Stimulated activated CD8-positive, alpha-beta memory T cell treated with anti-CD3 and anti-CD28 coated beads, Interleukin-4, amount 100 ng/mL, for 48 hours (primary cell): ENCODE measurements around the gene FARP1.

Source experiments
- DNase-seq: peaks from one replicate; pipeline ENCODE4 v3.0.0-alpha.2; 2020

Gene FARP1

DNA sequence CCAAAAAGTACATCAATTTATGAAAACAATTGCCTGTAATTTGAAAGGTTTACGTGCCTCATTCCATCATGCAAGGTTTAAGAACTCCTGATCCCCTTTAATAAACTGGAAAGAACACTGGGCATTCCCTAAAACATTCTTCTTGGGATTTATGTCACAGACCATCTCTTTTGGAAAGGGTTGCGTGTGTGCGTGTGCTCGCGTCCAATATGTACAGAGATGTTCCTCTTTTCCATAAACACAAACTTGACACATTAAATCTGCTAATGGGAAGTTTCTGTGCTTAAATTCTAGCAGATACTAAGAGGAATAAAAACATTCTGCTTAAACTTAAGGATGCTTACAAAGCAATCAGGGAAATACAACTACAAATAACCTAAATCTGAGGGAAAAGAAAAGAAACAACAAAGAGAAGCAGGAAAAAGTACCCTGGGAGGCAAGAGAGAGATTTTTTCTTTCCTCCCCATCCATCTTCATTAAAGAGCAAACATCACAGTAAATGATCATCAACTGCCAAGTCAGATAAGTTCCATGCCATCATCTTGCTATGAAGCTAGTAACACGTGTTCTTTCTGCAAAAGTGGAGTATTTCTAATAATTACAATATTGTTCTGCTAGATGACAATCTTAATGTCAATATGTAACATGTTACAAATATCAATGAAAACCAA, 350.3 kb downstream of the FARP1 start:
- DNase-seq, result no peak

- no peak for DNase-seq
These were observed 351.9 kb downstream of the FARP1 start for GRCh38 chr13:98494769-98495168.

DNA sequence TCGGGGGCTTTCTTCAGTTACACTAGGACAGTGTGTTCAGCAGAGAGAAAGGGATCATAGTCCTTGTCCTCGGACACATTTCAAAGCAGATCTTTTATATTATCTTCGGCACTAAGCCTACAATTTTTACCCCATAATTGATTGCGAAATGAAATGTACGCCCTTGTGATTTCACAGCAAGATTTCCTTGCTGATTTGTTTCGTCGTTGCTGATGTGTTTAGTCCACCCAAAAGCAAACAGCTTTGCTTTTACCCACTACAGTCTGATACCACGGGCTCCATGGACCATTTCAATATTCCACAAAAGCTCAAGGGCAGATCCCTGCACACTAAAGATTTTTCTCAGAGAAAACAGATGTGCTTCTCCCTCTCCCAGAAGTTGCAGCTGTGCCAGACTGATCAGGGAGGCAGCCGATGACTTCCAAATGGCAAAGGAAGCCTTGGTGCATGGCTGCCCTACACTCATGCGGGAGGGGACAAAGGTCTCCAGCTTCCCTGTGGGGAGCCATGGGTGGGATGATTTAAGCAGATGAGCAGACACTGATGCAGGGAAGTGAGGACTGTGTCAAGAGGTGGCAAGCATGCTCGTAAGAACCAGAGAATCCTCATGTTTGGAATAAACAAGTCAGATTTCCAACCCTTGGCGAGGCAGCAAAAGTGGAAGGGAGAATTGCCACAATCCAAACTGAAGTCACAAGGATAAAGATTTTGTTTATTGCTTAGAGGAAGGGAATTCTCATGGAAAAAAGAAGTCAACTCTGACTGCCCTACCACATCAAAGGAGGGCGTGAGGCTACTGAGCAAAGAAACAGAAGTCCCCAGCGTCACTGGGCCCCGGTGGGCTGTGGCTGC, 353.0 kb downstream of the FARP1 start:
- no peak for DNase-seq

- DNase-seq, result no peak
These were observed 353.5 kb downstream of the FARP1 start for GRCh38 chr13:98496479-98496791.

GRCh38 chr13:98496966-98497365, 354.1 kb downstream of the FARP1 start:
- DNase-seq, result no peak

GRCh38 chr13:98500963-98501421, 358.1 kb downstream of the FARP1 start:
- DNase-seq, result no peak

- DNase-seq, result no peak
These were observed 360.5 kb downstream of the FARP1 start for GRCh38 chr13:98503175-98504028.

GRCh38 chr13:98504029-98504351, 361.1 kb downstream of the FARP1 start:
- no peak for DNase-seq

DNA sequence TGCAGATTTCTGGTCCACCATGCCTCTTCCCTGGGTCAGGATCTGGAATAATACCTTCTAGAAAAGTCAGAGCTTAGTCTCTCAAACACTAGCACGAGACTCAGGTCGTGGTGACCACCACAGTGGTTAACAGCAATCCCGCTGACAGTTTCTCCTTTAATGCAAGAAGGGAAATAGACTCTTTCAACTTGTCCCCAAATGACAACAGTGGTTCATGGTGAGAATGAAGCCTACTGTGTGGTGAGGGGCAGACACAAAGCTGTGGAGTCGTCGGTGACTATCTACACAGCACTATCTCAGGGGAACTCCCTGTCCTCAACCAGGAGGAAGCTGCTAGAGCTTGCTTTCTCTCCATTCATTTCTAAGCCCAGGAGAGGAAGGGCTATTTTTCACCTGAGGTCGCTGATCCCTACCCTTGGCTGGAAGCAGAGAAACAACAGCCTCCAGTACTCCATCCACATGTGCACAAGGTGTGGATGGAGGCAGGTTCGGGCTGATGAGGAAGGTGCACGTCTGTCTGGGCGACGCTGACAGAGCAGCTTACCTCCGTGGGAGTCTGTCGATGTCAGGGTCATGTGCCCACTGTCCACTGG, 361.6 kb downstream of the FARP1 start:
- peak; percentile 39 for DNase-seq
